ENCODE data around the gene NFIA.

- no peak for TF ChIP-seq CTCF (IDR thresholded peaks at IDR 0.05)
- no peak for TF ChIP-seq EZH2 (IDR thresholded peaks at IDR 0.05; ENCODE audit: borderline replicate concordance, insufficient read depth, low read depth, low read length, poor library complexity, severe bottlenecking)
These were observed 298.2 kb downstream of the NFIA start for GRCh38 chr1:61380561-61380960.

Measured in B cell (primary cell).